GM13976 (cell line): ENCODE data around the gene CSK.

Experiments
- DNase-seq: peaks from one replicate; pipeline ENCODE4 v3.0.0; 2012; ENCODE audit warnings: low spot score
- in situ Hi-C: fragments of 300-500 bp; cut with MboI; formaldehyde crosslinking; loops from one replicate; pipeline ENCODE4 v1.12.0; 2022; ENCODE audit warnings: low sequenced_read_pairs, mixed read lengths, inconsistent platforms; ENCODE audit not compliant: unreplicated experiment
- TF ChIP-seq, protein P1 (sequence below): IDR thresholded peaks from 2 replicates; pipeline ENCODE4 v1.5.1; 2012; ENCODE audit warnings: borderline replicate concordance, mild to moderate bottlenecking; ENCODE audit not compliant: insufficient read depth; ENCODE audit errors: extremely low read depth, missing control alignments, control extremely low read depth

The CSK gene

DNA sequence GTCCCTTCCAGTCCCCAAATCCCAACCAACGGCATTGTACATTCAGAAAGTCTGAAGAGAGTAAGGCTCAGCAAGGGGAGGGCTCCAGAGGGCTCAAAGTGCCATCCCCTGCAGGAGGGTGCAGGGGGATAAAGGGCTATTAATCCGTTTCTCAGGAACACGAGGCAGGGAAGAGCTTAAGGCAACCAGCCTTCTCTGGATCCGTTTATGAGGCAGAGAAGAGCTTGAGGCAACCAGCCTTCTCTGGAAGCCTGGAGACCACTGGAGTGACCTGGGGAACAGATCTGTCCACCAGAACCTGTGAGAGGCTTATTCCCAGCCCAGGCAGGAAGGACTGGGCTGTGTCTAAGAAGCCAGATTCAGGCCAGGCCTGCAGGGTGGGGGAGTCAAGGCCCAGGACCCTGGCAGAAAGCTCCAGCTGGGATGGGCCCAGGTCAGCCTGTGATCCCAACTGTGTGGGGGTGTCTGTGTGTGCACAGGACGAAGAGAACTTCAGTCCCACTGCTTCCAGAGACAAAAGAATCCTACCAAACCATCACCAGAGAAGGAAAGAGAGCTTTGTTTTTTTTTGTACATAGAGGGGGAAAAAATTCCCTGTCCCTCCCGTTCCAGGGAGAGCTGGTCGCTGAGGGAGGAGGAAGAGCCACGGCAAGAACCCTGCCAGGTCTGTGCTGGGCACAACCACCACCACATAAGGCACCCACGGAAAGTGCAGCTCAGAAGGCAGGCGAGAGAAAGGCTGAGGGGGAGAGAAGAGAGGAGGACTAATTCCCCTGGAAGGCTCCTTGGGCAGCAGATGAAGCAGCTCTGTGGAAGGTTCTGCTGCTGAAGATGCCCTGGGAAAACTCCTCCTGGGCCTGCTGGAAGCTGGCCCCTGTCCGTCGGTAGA, 62.7 kb downstream of the CSK start:
- TF ChIP-seq, protein P1, sequence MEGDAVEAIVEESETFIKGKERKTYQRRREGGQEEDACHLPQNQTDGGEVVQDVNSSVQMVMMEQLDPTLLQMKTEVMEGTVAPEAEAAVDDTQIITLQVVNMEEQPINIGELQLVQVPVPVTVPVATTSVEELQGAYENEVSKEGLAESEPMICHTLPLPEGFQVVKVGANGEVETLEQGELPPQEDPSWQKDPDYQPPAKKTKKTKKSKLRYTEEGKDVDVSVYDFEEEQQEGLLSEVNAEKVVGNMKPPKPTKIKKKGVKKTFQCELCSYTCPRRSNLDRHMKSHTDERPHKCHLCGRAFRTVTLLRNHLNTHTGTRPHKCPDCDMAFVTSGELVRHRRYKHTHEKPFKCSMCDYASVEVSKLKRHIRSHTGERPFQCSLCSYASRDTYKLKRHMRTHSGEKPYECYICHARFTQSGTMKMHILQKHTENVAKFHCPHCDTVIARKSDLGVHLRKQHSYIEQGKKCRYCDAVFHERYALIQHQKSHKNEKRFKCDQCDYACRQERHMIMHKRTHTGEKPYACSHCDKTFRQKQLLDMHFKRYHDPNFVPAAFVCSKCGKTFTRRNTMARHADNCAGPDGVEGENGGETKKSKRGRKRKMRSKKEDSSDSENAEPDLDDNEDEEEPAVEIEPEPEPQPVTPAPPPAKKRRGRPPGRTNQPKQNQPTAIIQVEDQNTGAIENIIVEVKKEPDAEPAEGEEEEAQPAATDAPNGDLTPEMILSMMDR: no peak
- in situ Hi-C loops: no loop called here
- no peak for DNase-seq

DNA sequence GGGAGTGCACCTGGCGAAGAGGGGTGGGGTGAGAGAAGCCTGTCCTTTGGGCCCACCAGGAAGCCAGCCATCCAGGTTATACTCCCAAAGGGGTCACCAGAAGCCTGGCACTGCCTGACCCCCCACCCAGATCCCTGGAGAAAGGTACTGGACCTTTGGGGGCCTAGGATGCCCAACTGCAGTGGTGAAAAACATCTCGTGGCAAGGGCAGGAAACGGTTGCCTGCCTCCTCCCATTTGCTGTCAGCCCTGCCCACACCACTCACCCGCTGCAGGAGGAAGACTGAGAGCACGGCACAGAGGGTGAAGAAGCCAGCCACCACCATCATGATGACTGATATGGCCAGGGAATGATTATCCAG, 63.3 kb downstream of the CSK start:
- TF ChIP-seq, protein P1: no peak
- no peak for DNase-seq
- in situ Hi-C loops: no loop called here

GRCh38 chr15:74845581-74845980, 63.7 kb downstream of the CSK start:
- no peak for DNase-seq
- in situ Hi-C loops: no loop called here
- TF ChIP-seq, protein P1: no peak

DNA sequence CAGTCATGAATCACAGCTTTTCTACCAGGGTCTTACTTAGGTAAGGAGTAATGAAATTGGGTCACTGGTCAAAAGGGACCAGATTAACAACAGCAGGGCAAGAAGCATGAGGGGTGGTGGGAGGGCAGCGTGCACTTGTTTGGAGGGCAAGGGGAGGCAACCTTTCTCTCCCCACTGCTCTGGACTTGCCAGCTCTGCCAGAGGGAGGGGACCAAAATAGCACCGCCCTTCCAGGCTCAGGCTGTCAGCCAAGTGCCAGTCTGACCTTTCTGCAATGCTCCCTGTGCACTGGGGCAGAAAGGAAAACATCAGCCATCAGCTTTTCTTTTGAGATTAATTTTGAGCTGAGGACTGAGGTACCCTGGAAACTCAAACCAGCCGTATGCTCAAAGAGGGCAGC, 65.6 kb downstream of the CSK start:
- no peak for DNase-seq
- TF ChIP-seq, protein P1: no peak
- in situ Hi-C loops: no loop called here

DNA sequence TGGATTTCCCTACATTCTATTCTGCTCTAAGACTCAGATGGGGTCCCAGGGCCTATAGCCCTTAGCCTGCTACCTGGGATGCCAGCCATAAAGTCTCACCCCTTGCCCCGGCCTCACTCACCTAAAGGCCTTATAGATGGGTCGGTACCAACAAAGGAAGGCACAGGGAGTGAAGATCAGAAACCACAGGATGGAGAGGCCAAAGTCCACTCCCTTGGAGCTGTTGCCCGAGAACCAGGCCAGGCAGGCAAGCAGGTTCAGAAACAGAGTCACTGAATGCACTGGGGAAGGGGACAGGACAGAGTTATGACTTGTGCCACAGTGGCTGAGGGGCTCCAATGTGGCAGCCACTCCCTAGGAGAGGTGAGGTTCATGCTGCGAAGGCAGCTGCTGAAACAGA, 68.5 kb downstream of the CSK start:
- TF ChIP-seq, protein P1: no peak
- no peak for DNase-seq
- in situ Hi-C loops: no loop called here

DNA sequence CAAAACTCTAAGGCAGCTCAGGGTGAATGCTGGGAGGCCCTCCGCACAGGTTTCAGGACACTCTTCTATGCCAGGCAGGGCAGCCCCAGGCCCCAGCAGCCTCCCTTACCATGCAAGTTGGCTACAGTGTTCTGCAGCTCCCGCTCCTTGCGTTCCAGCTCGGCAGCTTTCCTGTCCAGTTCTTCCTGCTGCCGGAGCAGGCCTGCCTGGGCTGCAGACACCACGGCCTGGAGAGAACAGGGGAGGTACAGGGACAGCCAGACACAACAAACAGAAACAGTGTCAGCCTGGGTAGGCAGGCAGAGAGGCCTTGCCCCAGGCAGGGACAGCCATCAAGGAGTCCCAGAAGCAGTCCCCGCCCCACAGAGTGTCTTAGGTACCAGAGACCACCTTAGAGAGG, 70.1 kb downstream of the CSK start:
- in situ Hi-C loops: no loop called here
- no peak for DNase-seq
- TF ChIP-seq, protein P1: no peak
